HG02840 (cell line): ENCODE results near the gene UTP11.
"Not testable (repeated sequence)": the region's sequence is repeated elsewhere in the genome, so short reads cannot be mapped to it uniquely, and the experiment has no call there.

Experiments
- ATAC-seq: cut with Tn5 transposase; IDR thresholded peaks from one replicate; pipeline ENCODE4 v1.9.1; 2021; ENCODE audit warnings: mild to moderate bottlenecking, moderate library complexity, moderate number of reproducible peaks; ENCODE audit not compliant: unreplicated experiment, low FRiP score

Gene UTP11

GRCh38 chr1:38012363-38013226 is at the start of gene UTP11:
TSS of gene UTP11 (plus strand) at chr1:38012734. CDS start at chr1:38012803, 69 bp downstream.
- peak; percentile 92 for ATAC-seq

- ATAC-seq = not testable (repeated sequence)
These were observed 48.4 kb upstream of the UTP11 start for GRCh38 chr1:37964106-37964505.

GRCh38 chr1:37965301-37965700 is 47.2 kb upstream of the UTP11 start:
- no peak for ATAC-seq

- not testable (repeated sequence) for ATAC-seq
These were observed 38.9 kb upstream of the UTP11 start for GRCh38 chr1:37973684-37974083.

GRCh38 chr1:37974567-37974966 is 38.0 kb upstream of the UTP11 start:
- ATAC-seq = no peak

GRCh38 chr1:37975083-37975482 is 37.5 kb upstream of the UTP11 start:
- ATAC-seq = not testable (repeated sequence)

GRCh38 chr1:37978541-37978940 is 34.0 kb upstream of the UTP11 start:
- no peak for ATAC-seq

GRCh38 chr1:37983546-37983945 is 29.0 kb upstream of the UTP11 start:
- no peak for ATAC-seq

GRCh38 chr1:37987679-37988078 is 24.9 kb upstream of the UTP11 start:
- no peak for ATAC-seq

- ATAC-seq = peak; percentile 41
These were observed 23.1 kb upstream of the UTP11 start for GRCh38 chr1:37989361-37989930.

GRCh38 chr1:37994886-37995566 is 17.5 kb upstream of the UTP11 start:
- no peak for ATAC-seq

- no peak for ATAC-seq
These were observed 16.7 kb upstream of the UTP11 start for GRCh38 chr1:37995751-37996345.

GRCh38 chr1:37997256-37998088 is 15.1 kb upstream of the UTP11 start:
- ATAC-seq = no peak

GRCh38 chr1:37998089-37998808 is 14.3 kb upstream of the UTP11 start:
- ATAC-seq = no peak

GRCh38 chr1:37998913-37999429 is 13.6 kb upstream of the UTP11 start:
- no peak for ATAC-seq

GRCh38 chr1:37999430-38000232 is 12.9 kb upstream of the UTP11 start:
- no peak for ATAC-seq

GRCh38 chr1:38000233-38000528 is 12.4 kb upstream of the UTP11 start:
- ATAC-seq = no peak
